Bronchial epithelial cell (primary cell): ENCODE data around the gene LCN9. TPM values are rescaled to one million over a fixed set of nuclear protein-coding genes. Genes with fewer than 3 reads are reported as not detected.

Experiments
- DNase-seq: peaks from one replicate; pipeline ENCODE4 v3.0.0-alpha.2; 2010; ENCODE audit warnings: low read depth
- FAIRE-seq: peaks from 2 replicates; lab custom pipeline; 2011; peaks lifted over from hg19 to GRCh38; lab: Jason Lieb, UNC
- H3K27me3 ChIP-seq: 2 replicates; pipeline ENCODE4 v1.5.1; 2011; ENCODE audit warnings: low read length; ENCODE audit not compliant: control insufficient read depth, insufficient read depth
- H3K36me3 ChIP-seq: 2 replicates; pipeline ENCODE4 v1.5.1; 2011; ENCODE audit warnings: low read length; ENCODE audit not compliant: control insufficient read depth, insufficient read depth
- H3K4me3 ChIP-seq: 2 replicates; pipeline ENCODE4 v1.5.1; 2011; ENCODE audit warnings: mild to moderate bottlenecking, low read depth, low read length, control low read depth
- CTCF ChIP-seq: IDR thresholded peaks from 2 replicates; pipeline ENCODE4 v1.5.1; 2011; ENCODE audit warnings: mild to moderate bottlenecking, moderate library complexity, low read length, control low read depth, inconsistent platforms; ENCODE audit not compliant: insufficient read depth, severe bottlenecking
- total RNA-seq: library from RNA; depleted of rRNA; stranded (reverse); fragments of >200 nt; gene quantifications from 2 replicates; pipeline ENCODE4 v1.2.1, GENCODE V29; 2014

LCN9 gene
- total RNA-seq, 1 donor from 2014 or later = not detected

DNA sequence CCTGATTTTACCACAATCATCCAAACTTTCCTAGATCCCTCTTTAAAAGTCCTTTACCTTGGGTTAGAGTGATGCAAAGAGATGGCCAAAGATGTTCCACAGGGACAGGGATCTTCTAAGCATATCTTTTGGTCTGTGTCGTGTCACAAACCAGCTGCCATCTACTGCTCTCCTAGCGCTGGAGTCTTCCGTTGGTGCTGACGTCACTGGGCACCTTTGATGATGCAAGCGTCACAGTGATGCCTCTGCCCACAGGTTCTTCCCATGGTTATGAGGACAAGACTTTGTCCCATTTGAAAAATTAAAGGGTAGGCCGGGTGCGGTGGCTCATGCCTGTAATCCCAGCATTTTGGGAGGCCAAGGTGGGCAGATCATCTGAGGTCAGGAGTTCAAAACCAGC is 22.1 kb upstream of the LCN9 start:
- no peak for TF ChIP-seq CTCF
- DNase-seq (no peak), FAIRE-seq (no peak)
- Histone ChIP-seq H3K36me3 (no peaks in the 10 kb centered on the region), H3K27me3 (no peaks in the 10 kb centered on the region), H3K4me3 (no peak overlapping the region)

DNA sequence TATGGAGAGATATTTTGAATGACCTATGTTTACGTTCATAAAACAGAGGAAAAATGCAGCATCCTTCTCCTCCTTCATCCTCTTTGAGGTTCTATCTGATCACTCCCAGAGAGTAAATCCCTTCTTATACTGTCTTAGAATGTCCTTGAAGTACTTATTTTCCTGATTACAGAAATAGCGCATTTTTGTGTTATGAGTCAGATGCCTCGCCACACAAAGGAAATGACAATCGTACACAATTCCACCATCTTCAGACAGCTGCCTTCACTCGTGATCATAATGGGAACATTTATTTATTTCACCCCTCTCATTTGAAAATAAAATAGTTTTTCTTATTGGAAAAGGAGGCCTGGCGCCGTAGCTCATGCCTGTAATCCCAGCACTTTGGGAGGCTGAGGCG is 21.4 kb upstream of the LCN9 start:
- Histone ChIP-seq H3K27me3 (no peaks in the 10 kb centered on the region), H3K4me3 (no peak overlapping the region), H3K36me3 (no peaks in the 10 kb centered on the region)
- no peak for TF ChIP-seq CTCF
- FAIRE-seq (no peak), DNase-seq (no peak)

DNA sequence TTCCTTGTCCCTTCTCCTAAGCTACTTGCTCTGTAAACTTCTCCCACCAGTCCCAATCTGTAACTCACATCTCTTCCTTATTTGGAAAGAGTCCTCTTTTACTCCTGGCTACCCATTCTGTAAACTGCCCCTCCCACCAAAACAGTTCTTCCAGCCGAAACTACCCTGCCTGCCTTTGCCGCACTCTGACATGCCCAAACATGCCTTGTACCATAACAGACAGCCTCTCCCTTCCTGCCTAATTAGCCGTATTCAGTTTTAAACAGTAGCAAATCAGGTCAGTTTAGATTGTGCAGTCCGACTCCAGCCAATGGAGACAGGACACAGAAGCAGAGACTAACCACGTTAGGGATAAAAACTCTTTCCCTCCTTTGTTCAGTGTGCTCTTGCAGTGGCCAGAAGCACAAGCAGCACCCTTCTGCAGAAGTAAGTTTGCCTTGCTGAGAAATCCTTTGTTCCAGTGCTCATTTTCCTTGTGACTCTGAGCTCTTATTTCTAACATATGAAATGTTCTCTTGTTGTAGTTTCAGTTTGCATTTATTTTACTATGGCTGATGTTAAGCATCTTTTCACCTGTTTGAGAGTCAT is 18.4 kb upstream of the LCN9 start:
- FAIRE-seq = no peak
- DNase-seq = no peak

GRCh38 chr9:135647884-135648283 is 15.2 kb upstream of the LCN9 start:
- DNase-seq = no peak
- no peaks in the 10 kb centered on the region for H3K36me3 ChIP-seq
- H3K27me3 ChIP-seq = no peaks in the 10 kb centered on the region
- TF ChIP-seq CTCF = no peak
- no peak overlapping the region for H3K4me3 ChIP-seq
- FAIRE-seq = no peak

More for the DNA sequence above, 18.4 kb upstream of the LCN9 start:
- Histone ChIP-seq H3K4me3 (no peak overlapping the region), H3K36me3 (no peaks in the 10 kb centered on the region), H3K27me3 (no peaks in the 10 kb centered on the region)
- no peak for TF ChIP-seq CTCF

DNA sequence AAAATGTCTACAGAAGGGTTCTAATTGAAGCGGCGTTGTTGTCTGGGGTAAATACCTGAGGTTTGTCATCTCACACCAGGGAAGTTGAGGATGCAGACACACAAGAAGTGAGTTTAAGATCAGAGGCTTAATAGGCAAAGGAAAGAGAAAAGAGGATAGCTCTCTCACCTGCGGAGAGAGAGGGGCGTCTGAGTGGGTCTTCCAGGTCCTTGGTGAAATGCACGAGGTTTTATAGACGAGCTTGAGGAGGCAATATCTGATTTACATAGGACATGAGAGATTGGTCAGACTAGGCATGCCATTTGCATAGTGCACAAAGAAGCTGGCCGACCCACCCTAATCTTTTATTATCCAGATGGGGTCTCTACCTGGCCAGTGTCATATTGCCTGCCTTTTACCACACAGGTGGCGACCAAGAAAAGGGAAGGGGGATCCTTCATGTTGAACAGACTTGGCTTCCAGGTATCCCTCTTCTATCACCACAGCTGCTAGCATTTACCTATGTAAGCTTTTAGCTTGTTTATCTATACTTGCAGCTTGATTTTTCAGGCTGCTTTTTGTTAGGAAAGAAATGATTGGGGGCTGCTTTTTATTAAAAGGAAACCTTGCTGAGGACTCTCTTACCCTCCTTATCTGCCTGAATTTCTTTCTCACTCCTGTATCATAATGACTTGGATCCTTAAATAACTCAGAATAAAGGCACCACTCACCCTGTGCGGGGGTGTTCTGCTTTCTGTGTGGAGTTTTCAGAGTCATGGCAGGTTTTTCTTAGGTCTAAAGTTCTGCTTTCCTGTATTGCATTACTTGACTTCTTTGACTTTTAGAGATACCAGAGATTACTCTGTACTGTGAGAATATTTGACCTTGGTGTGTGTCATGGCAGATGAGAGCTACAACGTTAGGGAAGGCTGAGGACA is 14.4 kb upstream of the LCN9 start:
- FAIRE-seq = no peak

More for the DNA sequence above, 14.4 kb upstream of the LCN9 start:
- no peaks in the 10 kb centered on the region for H3K27me3 ChIP-seq
- H3K36me3 ChIP-seq = no peaks in the 10 kb centered on the region
- no peak for DNase-seq
- TF ChIP-seq CTCF = no peak
- no peak overlapping the region for H3K4me3 ChIP-seq
